Panc1 (cell line): ENCODE measurements around the gene SERPINA9. TPM values are rescaled to one million over a fixed set of nuclear protein-coding genes. Genes with fewer than 3 reads are reported as not detected.

Source experiments
- ATAC-seq: fragments of 200-7000 bp; cut with Tn5 transposase; 2 replicates; pipeline ENCODE4 v1.9.1; 2020; ENCODE audit warnings: mild to moderate bottlenecking, moderate library complexity
- BruUV-seq: library from RNA; stranded (reverse); fragments of 400-500 nt; replicated peaks from 2 replicates; lab custom pipeline; 2021; lab: Mats Ljungman, UMichigan
- CTCF ChIA-PET: fragments of 300-600 bp; sonication (Branson Sonifier 250); formaldehyde crosslinking; loops from one replicate; lab custom pipeline; 2022; ENCODE audit warnings: antibody characterized with exemption; lab: Charles Lee
- POLR2A ChIA-PET: fragments of 300-600 bp; sonication (Branson Sonifier 250); formaldehyde crosslinking; loops from one replicate; lab custom pipeline; 2022; ENCODE audit warnings: antibody characterized with exemption; lab: Charles Lee
- DNase-seq: peaks from one replicate; pipeline ENCODE4 v3.0.0-alpha.2; 2010; ENCODE audit warnings: low read depth, low spot score
- H3K27ac ChIP-seq: 2 replicates; pipeline ENCODE4 v1.5.1; 2011; ENCODE audit warnings: mild to moderate bottlenecking, low read length, inconsistent platforms
- H3K27me3 ChIP-seq: fragments of 200-500 bp; sonication (Bioruptor generic); 2 replicates; pipeline ENCODE4 v1.6.0; 2014; ENCODE audit warnings: low read length, inconsistent platforms; ENCODE audit not compliant: control insufficient read depth, insufficient read depth
- H3K36me3 ChIP-seq: fragments of 200-500 bp; sonication (Bioruptor generic); 2 replicates; pipeline ENCODE4 v1.5.1; 2014; ENCODE audit warnings: inconsistent platforms, mild to moderate bottlenecking, low read length, moderate library complexity; ENCODE audit not compliant: control insufficient read depth, insufficient read depth
- H3K4me1 ChIP-seq: 2 replicates; pipeline ENCODE4 v1.5.1; 2011; ENCODE audit warnings: inconsistent platforms, mild to moderate bottlenecking, low read length, moderate library complexity; ENCODE audit not compliant: control insufficient read depth, insufficient read depth
- H3K4me3 ChIP-seq, 2 experiments: 2 replicates each; pipeline ENCODE4 v1.5.1; 2011 to 2012; ENCODE audit warnings: low read depth in 2 of 2, low read length in 2 of 2, mild to moderate bottlenecking in 2 of 2, inconsistent platforms in 1 of 2, moderate library complexity in 1 of 2
- H3K9me3 ChIP-seq: fragments of 200-500 bp; sonication (Bioruptor generic); 2 replicates; pipeline ENCODE4 v1.5.1; 2014; ENCODE audit warnings: low read depth, mild to moderate bottlenecking, inconsistent platforms, low read length, moderate library complexity; ENCODE audit not compliant: control insufficient read depth, insufficient read depth
- POLR2AphosphoS5 ChIP-seq: IDR thresholded peaks from 2 replicates; pipeline ENCODE4 v1.6.1; 2012; ENCODE audit warnings: mild to moderate bottlenecking, low read depth, low read length, moderate library complexity
- REST ChIP-seq, 2 experiments: IDR thresholded peaks; 2 replicates each; pipeline ENCODE4 v1.6.1; 2011 to 2012; ENCODE audit warnings: low read depth in 2 of 2, control low read depth in 1 of 2, low read length in 1 of 2, mild to moderate bottlenecking in 1 of 2, moderate library complexity in 1 of 2; ENCODE audit not compliant: insufficient read depth in 1 of 2
- SIN3A ChIP-seq: IDR thresholded peaks from 2 replicates; pipeline ENCODE4 v1.6.1; 2012; ENCODE audit warnings: low read depth, mild to moderate bottlenecking, low read length, moderate library complexity, borderline replicate concordance; ENCODE audit not compliant: insufficient read depth
- TCF7L2 ChIP-seq: IDR thresholded peaks from 2 replicates; pipeline ENCODE4 v1.6.1; 2011; ENCODE audit warnings: mild to moderate bottlenecking, low read depth, low read length, inconsistent platforms
- in situ Hi-C: cut with HindIII; loops from 2 replicates; pipeline ENCODE4 v1.10.0; 2016; ENCODE audit warnings: low sequenced_read_pairs, low pct_unique_long_range_greater_than_20kb
- intact Hi-C: fragments of 100-400 bp; cut with micrococcal nuclease; formaldehyde crosslinking; loops from one replicate; pipeline ENCODE4 v1.10.0; 2022; ENCODE audit not compliant: unreplicated experiment
- total RNA-seq: library from RNA; stranded (reverse); gene quantifications from one replicate; pipeline ENCODE4 v1.2.1, GENCODE V29; 2021; ENCODE audit not compliant: unreplicated experiment
- TF ChIP-seq, protein P1 (sequence below): fragments of 450-650 bp; IDR thresholded peaks from 2 replicates; pipeline ENCODE4 v1.5.1; 2017; ENCODE audit warnings: mild to moderate bottlenecking

Gene SERPINA9
- total RNA-seq, 1 experiment from 2014 or later = not detected

- no peak for ATAC-seq
- CTCF ChIA-PET = no interaction called here
- no TSS peak for BruUV-seq
Measured at GRCh38 chr14:94462763-94463572, 13.0 kb downstream of the SERPINA9 start.

DNA sequence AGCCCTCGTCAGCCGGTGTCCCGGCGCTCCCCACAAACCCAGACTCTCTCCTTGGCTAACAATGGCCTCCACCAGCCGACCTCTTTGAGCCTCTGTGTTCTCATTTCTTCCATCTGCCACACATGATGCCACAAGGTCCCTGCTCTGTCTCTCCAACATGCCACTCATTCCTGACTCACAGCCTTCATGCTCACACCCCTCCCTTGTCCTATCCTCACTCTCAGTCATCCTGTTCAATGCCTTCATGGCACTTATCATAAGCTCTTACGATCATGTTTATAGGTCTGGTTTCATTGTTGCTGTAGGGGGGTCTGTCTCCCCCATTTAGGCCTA lies 13.8 kb downstream of the SERPINA9 start:
- Histone ChIP-seq H3K27ac (no peak overlapping the region), H3K36me3 (no peaks in the 10 kb centered on the region), H3K4me3 (no peak overlapping the region), H3K9me3 (no peaks in the 10 kb centered on the region), H3K27me3 (no peaks in the 10 kb centered on the region), H3K4me1 (no peaks in the 10 kb centered on the region)
- POLR2A ChIA-PET = no interaction called here
- intact Hi-C loops (no loop called here), in situ Hi-C loops (no loop called here)
- no peak for TF ChIP-seq TCF7L2
- TF ChIP-seq SIN3A = no peak
- TF ChIP-seq POLR2AphosphoS5 = no peak
- TF ChIP-seq REST (IDR thresholded peaks at IDR 0.05; ENCODE audit: insufficient read depth in 1 of 2, low read depth in 2 of 2, low read length in 1 of 2) = no peak
- TF ChIP-seq, protein P1, sequence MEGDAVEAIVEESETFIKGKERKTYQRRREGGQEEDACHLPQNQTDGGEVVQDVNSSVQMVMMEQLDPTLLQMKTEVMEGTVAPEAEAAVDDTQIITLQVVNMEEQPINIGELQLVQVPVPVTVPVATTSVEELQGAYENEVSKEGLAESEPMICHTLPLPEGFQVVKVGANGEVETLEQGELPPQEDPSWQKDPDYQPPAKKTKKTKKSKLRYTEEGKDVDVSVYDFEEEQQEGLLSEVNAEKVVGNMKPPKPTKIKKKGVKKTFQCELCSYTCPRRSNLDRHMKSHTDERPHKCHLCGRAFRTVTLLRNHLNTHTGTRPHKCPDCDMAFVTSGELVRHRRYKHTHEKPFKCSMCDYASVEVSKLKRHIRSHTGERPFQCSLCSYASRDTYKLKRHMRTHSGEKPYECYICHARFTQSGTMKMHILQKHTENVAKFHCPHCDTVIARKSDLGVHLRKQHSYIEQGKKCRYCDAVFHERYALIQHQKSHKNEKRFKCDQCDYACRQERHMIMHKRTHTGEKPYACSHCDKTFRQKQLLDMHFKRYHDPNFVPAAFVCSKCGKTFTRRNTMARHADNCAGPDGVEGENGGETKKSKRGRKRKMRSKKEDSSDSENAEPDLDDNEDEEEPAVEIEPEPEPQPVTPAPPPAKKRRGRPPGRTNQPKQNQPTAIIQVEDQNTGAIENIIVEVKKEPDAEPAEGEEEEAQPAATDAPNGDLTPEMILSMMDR = no peak
- DNase-seq = no peak
- no TSS peak for BruUV-seq
- CTCF ChIA-PET = no interaction called here
- ATAC-seq = no peak

More at GRCh38 chr14:94462763-94463572, 13.0 kb downstream of the SERPINA9 start:
- Histone ChIP-seq H3K4me3 (no peak overlapping the region), H3K4me1 (no peaks in the 10 kb centered on the region), H3K9me3 (no peaks in the 10 kb centered on the region), H3K36me3 (no peaks in the 10 kb centered on the region), H3K27me3 (no peaks in the 10 kb centered on the region), H3K27ac (no peak overlapping the region)
- TF ChIP-seq POLR2AphosphoS5 = no peak
- TF ChIP-seq, protein P1 = no peak
- TF ChIP-seq TCF7L2 = no peak
- TF ChIP-seq REST (IDR thresholded peaks at IDR 0.05; ENCODE audit: insufficient read depth in 1 of 2, low read depth in 2 of 2, low read length in 1 of 2) = no peak
- no peak for TF ChIP-seq SIN3A
- no peak for DNase-seq
- in situ Hi-C loops = no loop called here
- POLR2A ChIA-PET = no interaction called here
- intact Hi-C loops = no loop called here
